IMR-90 (cell line): ENCODE measurements around the gene ZNF750. TPM values are rescaled to one million over a fixed set of nuclear protein-coding genes. Genes with fewer than 3 reads are reported as not detected.

Source experiments
- ATAC-seq: fragments of 200-7000 bp; cut with Tn5 transposase; 2 replicates; pipeline ENCODE4 v1.9.1; 2020; ENCODE audit warnings: low read depth, mild to moderate bottlenecking, moderate library complexity
- BruUV-seq: library from RNA; stranded (reverse); fragments of 400-500 nt; replicated peaks from 2 replicates; lab custom pipeline; 2021; lab: Mats Ljungman, UMichigan
- CTCF ChIA-PET: fragments of 300-600 bp; formaldehyde crosslinking; extraction: SDS; loops from one replicate; lab custom pipeline; 2021; ENCODE audit warnings: antibody characterized with exemption; lab: Yijun Ruan, JAX
- POLR2A ChIA-PET: fragments of 300-600 bp; sonication (Branson Sonifier 250); formaldehyde crosslinking; loops from one replicate; lab custom pipeline; 2022; ENCODE audit warnings: antibody characterized with exemption; ENCODE audit not compliant: unreplicated experiment; lab: Charles Lee
- DNase-seq: peaks from one replicate; pipeline ENCODE4 v3.0.0; 2013
- H2AFZ ChIP-seq: replicated peaks from 2 replicates; pipeline ENCODE3; 2013; ENCODE audit warnings: low read length, mild to moderate bottlenecking; ENCODE audit not compliant: poor library complexity
- H2AK5ac ChIP-seq: 2 replicates; pipeline ENCODE4 v1.6.1; 2013; ENCODE audit warnings: low read depth, low read length, inconsistent platforms
- H2AK9ac ChIP-seq: replicated peaks from 2 replicates; pipeline ENCODE3; 2013; ENCODE audit warnings: mild to moderate bottlenecking, low read depth, low read length, moderate library complexity; ENCODE audit not compliant: poor library complexity
- H2BK120ac ChIP-seq: 2 replicates; pipeline ENCODE4 v1.6.1; 2013; ENCODE audit warnings: low read depth, low read length, inconsistent platforms
- H2BK15ac ChIP-seq: 3 replicates; pipeline ENCODE4 v1.6.1; 2013; ENCODE audit warnings: low read depth, low read length, inconsistent platforms
- H2BK20ac ChIP-seq: 2 replicates; pipeline ENCODE4 v1.6.1; 2013; ENCODE audit warnings: low read depth, mild to moderate bottlenecking, inconsistent platforms, low read length, moderate library complexity
- H2BK5ac ChIP-seq: 2 replicates; pipeline ENCODE4 v1.6.1; 2013; ENCODE audit warnings: mild to moderate bottlenecking, low read depth, low read length, inconsistent platforms; ENCODE audit not compliant: poor library complexity, severe bottlenecking
- H3K14ac ChIP-seq: replicated peaks from 2 replicates; pipeline ENCODE4 v1.6.1; 2013; ENCODE audit warnings: low read depth, low read length, inconsistent platforms
- H3K18ac ChIP-seq: 2 replicates; pipeline ENCODE4 v1.6.1; 2013; ENCODE audit warnings: low read depth, low read length, control low read depth
- H3K23ac ChIP-seq: 2 replicates; pipeline ENCODE4 v1.6.1; 2013; ENCODE audit warnings: low read depth, low read length, inconsistent platforms
- H3K27ac ChIP-seq: 2 replicates; pipeline ENCODE4 v1.5.1; 2013; ENCODE audit warnings: mild to moderate bottlenecking, control low read depth, low read length; ENCODE audit not compliant: insufficient read depth
- H3K27me3 ChIP-seq: 2 replicates; pipeline ENCODE4 v1.6.1; 2013; ENCODE audit warnings: low read length; ENCODE audit not compliant: control insufficient read depth, insufficient read depth
- H3K36me3 ChIP-seq: 2 replicates; pipeline ENCODE4 v1.6.1; 2013; ENCODE audit warnings: low read length, mixed read lengths; ENCODE audit not compliant: control insufficient read depth, insufficient read depth
- H3K4ac ChIP-seq: 2 replicates; pipeline ENCODE4 v1.6.1; 2013; ENCODE audit warnings: low read depth, low read length, inconsistent platforms
- H3K4me1 ChIP-seq: 2 replicates; pipeline ENCODE4 v1.6.1; 2013; ENCODE audit warnings: low read length, mixed read lengths; ENCODE audit not compliant: control insufficient read depth, insufficient read depth
- H3K4me2 ChIP-seq: 2 replicates; pipeline ENCODE4 v1.6.1; 2013; ENCODE audit warnings: low read depth, mild to moderate bottlenecking, control low read depth, low read length, moderate library complexity
- H3K4me3 ChIP-seq: 2 replicates; pipeline ENCODE4 v1.5.1; 2013; ENCODE audit warnings: low read depth, mild to moderate bottlenecking, control low read depth, low read length, moderate library complexity; ENCODE audit not compliant: insufficient read depth
- H3K56ac ChIP-seq: 2 replicates; pipeline ENCODE4 v1.6.1; 2013; ENCODE audit warnings: low read length, inconsistent platforms; ENCODE audit not compliant: insufficient read depth; ENCODE audit errors: extremely low read depth
- H3K79me1 ChIP-seq, 2 experiments: 2 replicates each; pipeline ENCODE4 v1.6.1; 2013; ENCODE audit warnings: low read length in 2 of 2, inconsistent platforms in 1 of 2, low read depth in 1 of 2
- H3K9ac ChIP-seq: 2 replicates; pipeline ENCODE4 v1.6.1; 2013; ENCODE audit warnings: low read depth, low read length, control low read depth
- H3K9me1 ChIP-seq: 2 replicates; pipeline ENCODE4 v1.6.1; 2013; ENCODE audit warnings: low read length, inconsistent platforms; ENCODE audit not compliant: insufficient read depth
- H3K9me3 ChIP-seq: 2 replicates; pipeline ENCODE4 v1.6.1; 2013; ENCODE audit warnings: low read length; ENCODE audit not compliant: control insufficient read depth, insufficient read depth
- H4K20me1 ChIP-seq: 2 replicates; pipeline ENCODE4 v1.6.1; 2013; ENCODE audit warnings: low read length, inconsistent platforms; ENCODE audit not compliant: insufficient read depth
- H4K5ac ChIP-seq: 2 replicates; pipeline ENCODE4 v1.6.1; 2013; ENCODE audit warnings: mild to moderate bottlenecking, low read depth, low read length, control low read depth
- H4K8ac ChIP-seq, 2 experiments: 2 replicates each; pipeline ENCODE4 v1.6.1; 2013; ENCODE audit warnings: low read depth in 2 of 2, low read length in 2 of 2, control low read depth in 1 of 2, inconsistent platforms in 1 of 2
- H4K91ac ChIP-seq: 2 replicates; pipeline ENCODE4 v1.6.1; 2013; ENCODE audit warnings: low read depth, low read length, inconsistent platforms; ENCODE audit not compliant: insufficient read depth
- BHLHE40 ChIP-seq: fragments of 150-350 bp; IDR thresholded peaks from 2 replicates; pipeline ENCODE4 v1.6.1; 2016; ENCODE audit warnings: mild to moderate bottlenecking, low read depth, low read length
- CEBPB ChIP-seq: IDR thresholded peaks from 2 replicates; pipeline ENCODE4 v1.6.1; 2012; ENCODE audit warnings: low read depth, low read length, improper control_type of control experiment
- CHD1 ChIP-seq: IDR thresholded peaks from 2 replicates; pipeline ENCODE4 v1.6.1; 2012; ENCODE audit warnings: low read depth, low read length, improper control_type of control experiment
- CTCF ChIP-seq: conservative IDR thresholded peaks from 2 replicates; pipeline ENCODE4 v1.5.1; 2012; ENCODE audit warnings: mild to moderate bottlenecking, low read depth, low read length, improper control_type of control experiment
- FOS ChIP-seq: fragments of 150-350 bp; IDR thresholded peaks from 2 replicates; pipeline ENCODE4 v1.6.1; 2016; ENCODE audit warnings: low read depth, low read length
- MAFK ChIP-seq: IDR thresholded peaks from 2 replicates; pipeline ENCODE4 v1.6.1; 2012; ENCODE audit warnings: low read depth, low read length, improper control_type of control experiment
- MXI1 ChIP-seq: IDR thresholded peaks from 2 replicates; pipeline ENCODE4 v1.6.1; 2012; ENCODE audit warnings: low read depth, mild to moderate bottlenecking, low read length, moderate library complexity, borderline replicate concordance
- POLR2A ChIP-seq: IDR thresholded peaks from 2 replicates; pipeline ENCODE4 v1.6.1; 2012; ENCODE audit warnings: mild to moderate bottlenecking, low read depth, low read length
- RAD21 ChIP-seq: IDR thresholded peaks from 2 replicates; pipeline ENCODE4 v1.6.1; 2012; ENCODE audit warnings: low read length, improper control_type of control experiment
- RCOR1 ChIP-seq: IDR thresholded peaks from 2 replicates; pipeline ENCODE4 v1.6.1; 2012; ENCODE audit warnings: mild to moderate bottlenecking, low read length, improper control_type of control experiment; ENCODE audit not compliant: insufficient replicate concordance
- RFX5 ChIP-seq: IDR thresholded peaks from 2 replicates; pipeline ENCODE4 v1.8.0; 2012; ENCODE audit warnings: low read depth, mild to moderate bottlenecking, low read length, moderate library complexity
- SMC3 ChIP-seq: fragments of 150-350 bp; IDR thresholded peaks from 2 replicates; pipeline ENCODE4 v1.6.1; 2016; ENCODE audit warnings: low read depth, mild to moderate bottlenecking, antibody characterized with exemption, low read length, moderate library complexity
- USF2 ChIP-seq: fragments of 150-350 bp; IDR thresholded peaks from 2 replicates; pipeline ENCODE4 v1.6.1; 2017; ENCODE audit warnings: mild to moderate bottlenecking, antibody characterized with exemption, low read length, low read depth
- WGBS, 2 experiments: methylation state at CpG; one replicate each; pipeline versions ENCODE4 v1.1.5 to v1.1.7; 2013; ENCODE audit warnings: missing lambda C conversion rate in 2 of 2; ENCODE audit not compliant: insufficient read length in 1 of 2; ENCODE audit errors: extremely low coverage in 2 of 2; 5-methylcytosine and 5-hydroxymethylcytosine counted together
- dilution Hi-C: fragments of 300-500 bp; cut with HindIII; formaldehyde crosslinking; loops from one replicate; pipeline ENCODE4 v1.14.3; 2018; ENCODE audit warnings: low sequenced_read_pairs; ENCODE audit not compliant: unreplicated experiment
- in situ Hi-C: fragments of 300-500 bp; cut with MboI; formaldehyde crosslinking; loops from 3 replicates; pipeline ENCODE4 v1.14.3; 2019; ENCODE audit warnings: low sequenced_read_pairs, inconsistent platforms, mixed read lengths
- intact Hi-C: fragments of 100-400 bp; cut with micrococcal nuclease; formaldehyde crosslinking; loops from 2 replicates; pipeline ENCODE4 v1.10.0; 2022
- polyA plus RNA-seq, 3 experiments: library from polyadenylated mRNA; depleted of rRNA; stranded (reverse); fragments of >200 nt; gene quantifications; 2 replicates each; pipeline ENCODE4 v1.2.3, GENCODE V29; 2012; ENCODE audit warnings: low replicate concordance in 1 of 3
- total RNA-seq: library from RNA; depleted of rRNA; stranded (reverse); fragments of >200 nt; gene quantifications from 2 replicates; pipeline ENCODE4 v1.2.3, GENCODE V29; 2012
- TF ChIP-seq, protein P1 (sequence below): fragments of 150-350 bp; IDR thresholded peaks from 2 replicates; pipeline ENCODE4 v1.6.1; 2016; ENCODE audit warnings: low read depth, mild to moderate bottlenecking, low read length, moderate library complexity, borderline replicate concordance

The ZNF750 gene
- total and polyA plus RNA-seq, 2 of the 4 experiments (the other 2 are of a cell fraction), result not detected

DNA sequence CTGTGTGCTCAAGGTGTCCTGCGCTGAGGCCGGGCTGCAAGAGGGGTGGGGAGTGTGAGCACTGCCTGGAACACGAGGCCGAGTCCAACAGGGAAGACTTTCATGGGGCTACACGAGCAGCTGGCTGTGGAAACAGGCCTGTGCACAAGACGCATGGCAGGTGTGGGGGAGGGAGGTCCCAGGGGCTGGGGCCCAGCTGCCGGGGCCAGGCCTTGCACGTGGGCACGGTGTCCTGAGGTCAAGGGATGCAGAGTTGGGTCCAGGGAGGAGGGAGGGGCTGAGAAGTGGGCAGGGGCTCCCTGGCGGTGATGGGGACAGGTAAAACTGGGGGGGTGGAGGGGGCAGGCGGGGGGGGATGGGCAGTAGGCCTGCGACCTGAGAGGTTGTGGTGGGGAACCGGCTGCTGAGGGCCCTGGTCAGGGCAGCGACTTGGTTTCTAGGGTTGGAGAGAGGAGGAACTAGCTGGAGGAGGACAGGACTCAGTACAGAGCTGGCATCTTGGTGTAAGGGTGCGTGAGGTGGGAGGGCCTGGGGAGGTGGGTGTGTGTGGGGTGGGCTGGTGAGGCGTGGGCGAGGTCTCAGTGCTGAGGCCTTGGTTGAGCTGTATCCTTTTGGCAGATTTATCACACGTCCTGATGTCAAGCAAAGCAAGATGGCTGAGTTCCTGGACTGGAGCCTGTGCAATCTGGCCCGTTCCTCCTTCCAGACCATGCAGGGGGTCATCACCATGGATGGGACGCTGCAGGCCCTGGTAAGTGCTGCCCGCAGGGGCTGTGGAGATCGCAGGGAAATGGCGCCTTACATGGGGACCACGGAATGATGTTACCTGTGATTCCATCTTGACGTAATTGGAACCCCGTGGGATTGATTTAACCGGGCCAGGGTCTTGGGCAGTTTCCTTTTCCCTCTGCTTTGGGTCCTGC is 58.6 kb downstream of the ZNF750 start:
- no peak overlapping the region for H2AK9ac ChIP-seq
- no peaks in the 10 kb centered on the region for H3K27me3 ChIP-seq
- H3K4me3 ChIP-seq, result no peak overlapping the region
- no peaks in the 10 kb centered on the region for H3K9me1 ChIP-seq
- CTCF ChIA-PET, result interaction anchor here (0.6 to 1.0 kb wide), 3 partner anchors 13 to 149 kb away, joined by 3 to 5 read pairs (median 4); no protein-coding TSS in a partner anchor
- peak overlapping the region; percentile 37 for H2AK5ac ChIP-seq
- H3K36me3 ChIP-seq, result peaks cover 15% of the 10 kb centered on the region
- H3K14ac ChIP-seq, result no peak overlapping the region
- peaks cover 0 to 38% of the 10 kb centered on the region in 2 experiments; a peak in 3 of 4 replicates for H3K79me1 ChIP-seq
- H3K56ac ChIP-seq, result no peak overlapping the region
- H2BK5ac ChIP-seq, result no peak overlapping the region
- H2BK15ac ChIP-seq, result no peak overlapping the region
- H3K18ac ChIP-seq, result no peak overlapping the region
- intact Hi-C loops (loop anchor here (1.0 to 5.0 kb wide), 3 partner anchors 96 to 182 kb away; no protein-coding TSS in a partner anchor), in situ Hi-C loops (no loop called here), dilution Hi-C loops (no loop called here)
- no peak overlapping the region for H3K23ac ChIP-seq
- no peak overlapping the region for H4K91ac ChIP-seq
- H3K4me1 ChIP-seq, result peaks cover 4% of the 10 kb centered on the region; the same call in 1 of the 2 replicates
- POLR2A ChIA-PET, result interaction anchor here (0.5 kb wide), 1 partner anchor 34 kb away, joined by 7 read pairs; no protein-coding TSS in a partner anchor
- H3K9ac ChIP-seq, result no peak overlapping the region
- H2BK20ac ChIP-seq, result no peak overlapping the region
- H3K27ac ChIP-seq, result no peak overlapping the region
- no peak for DNase-seq
- ATAC-seq, result peak; percentile 21
- BruUV-seq, result no TSS peak
- no peaks in the 10 kb centered on the region for H3K9me3 ChIP-seq
- 88% methylated on average over 14 of the region's 27 CpGs; no CpG with 5 or more reads in 1 of the 2 experiments for WGBS, 2 experiments
- no peak overlapping the region for H3K4ac ChIP-seq
- no peak overlapping the region for H2AFZ ChIP-seq
- H2BK120ac ChIP-seq, result no peak overlapping the region
- H4K8ac ChIP-seq, result no peak overlapping the region
- no peak overlapping the region for H3K4me2 ChIP-seq
- H4K5ac ChIP-seq, result no peak overlapping the region
- peaks cover 14% of the 10 kb centered on the region for H4K20me1 ChIP-seq
- TF ChIP-seq, protein P1, sequence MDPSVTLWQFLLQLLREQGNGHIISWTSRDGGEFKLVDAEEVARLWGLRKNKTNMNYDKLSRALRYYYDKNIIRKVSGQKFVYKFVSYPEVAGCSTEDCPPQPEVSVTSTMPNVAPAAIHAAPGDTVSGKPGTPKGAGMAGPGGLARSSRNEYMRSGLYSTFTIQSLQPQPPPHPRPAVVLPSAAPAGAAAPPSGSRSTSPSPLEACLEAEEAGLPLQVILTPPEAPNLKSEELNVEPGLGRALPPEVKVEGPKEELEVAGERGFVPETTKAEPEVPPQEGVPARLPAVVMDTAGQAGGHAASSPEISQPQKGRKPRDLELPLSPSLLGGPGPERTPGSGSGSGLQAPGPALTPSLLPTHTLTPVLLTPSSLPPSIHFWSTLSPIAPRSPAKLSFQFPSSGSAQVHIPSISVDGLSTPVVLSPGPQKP, result no peak
- no peak for TF ChIP-seq POLR2A
- no peak for TF ChIP-seq FOS
- no peak for TF ChIP-seq RCOR1
- TF ChIP-seq CHD1, result no peak
- no peak for TF ChIP-seq MXI1
- no peak for TF ChIP-seq BHLHE40
- no peak for TF ChIP-seq RAD21
- TF ChIP-seq SMC3, result no peak
- no peak for TF ChIP-seq MAFK
- TF ChIP-seq RFX5, result no peak
- no peak for TF ChIP-seq CTCF
- no peak for TF ChIP-seq USF2
- TF ChIP-seq CEBPB, result no peak
